GM12873 (cell line): ENCODE measurements around the gene COL20A1.

ENCODE experiments used
- CTCF ChIP-seq: IDR thresholded peaks from 2 replicates; pipeline ENCODE4 v1.5.1; 2012; ENCODE audit warnings: low read depth, mild to moderate bottlenecking, moderate library complexity, low read length, control low read depth; ENCODE audit not compliant: insufficient read depth; ENCODE audit errors: missing control alignments

The COL20A1 gene

GRCh38 chr20:63280929-63281545 lies 11.9 kb upstream of the COL20A1 start:
- peak; percentile 37 for TF ChIP-seq CTCF

DNA sequence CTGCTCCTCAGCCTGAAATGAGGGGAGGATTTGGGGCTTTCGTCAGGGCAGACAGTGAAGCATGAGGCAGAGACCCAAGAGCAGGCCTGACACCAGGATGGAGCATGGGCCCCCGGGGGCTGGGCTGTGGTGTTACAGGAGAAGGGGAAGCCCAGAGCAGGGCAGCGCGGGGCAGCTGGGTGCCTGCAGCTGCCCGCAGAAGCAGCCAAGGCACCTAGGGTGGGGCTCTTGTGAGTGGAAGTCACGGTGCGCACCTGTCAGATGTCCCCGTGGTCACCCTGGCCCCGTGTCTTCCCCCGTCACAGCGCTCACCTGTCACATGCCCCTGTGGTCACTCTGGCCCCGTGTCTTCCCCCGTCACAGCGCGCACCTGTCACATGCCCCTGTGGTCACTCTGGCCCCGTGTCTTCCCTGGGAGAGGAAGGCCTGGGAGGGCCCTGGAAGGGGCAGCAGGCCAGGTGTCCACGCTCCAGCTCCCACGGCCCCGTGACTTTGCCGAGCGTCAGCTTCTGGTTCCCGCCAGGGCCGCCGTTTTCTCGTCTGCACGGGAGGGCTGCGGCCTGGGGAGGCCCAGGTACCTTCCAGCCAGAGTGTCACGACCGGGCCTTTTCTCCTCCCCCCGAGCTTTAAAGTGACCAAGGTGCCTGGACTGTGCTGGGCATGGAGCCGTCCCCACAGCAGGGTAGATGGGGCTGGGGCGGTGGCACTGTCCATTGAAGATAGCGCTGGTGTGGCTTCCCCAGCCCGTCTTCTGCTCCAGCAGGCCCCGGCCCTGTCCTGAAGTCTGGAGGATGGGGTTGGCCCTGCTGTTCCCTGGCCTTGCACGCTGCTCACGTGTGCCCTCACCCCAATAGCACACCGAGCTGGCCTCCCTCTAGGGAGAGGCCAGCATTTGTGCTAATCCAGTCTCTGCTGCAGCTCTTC lies 11.0 kb upstream of the COL20A1 start:
- TF ChIP-seq CTCF: no peak

DNA sequence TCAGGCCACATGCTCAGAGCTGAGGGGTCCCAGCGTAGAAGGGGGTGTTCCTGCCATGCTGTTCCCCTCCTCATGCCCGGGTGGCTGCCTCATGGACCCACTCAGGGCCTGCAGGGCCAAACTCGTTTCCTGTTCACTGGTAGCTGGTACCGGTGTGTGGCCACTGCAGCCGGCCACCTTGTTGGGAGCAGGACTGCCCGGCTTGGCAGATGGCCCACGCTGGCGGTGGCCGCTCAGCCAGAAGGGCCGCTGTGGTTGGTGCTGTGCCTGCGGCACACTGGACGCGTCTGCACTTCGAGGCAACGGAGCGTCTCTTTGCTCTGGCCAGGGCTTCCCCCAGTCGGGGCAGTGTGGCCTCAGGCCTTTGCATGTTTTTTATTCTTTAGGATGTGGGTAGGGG lies 10.0 kb upstream of the COL20A1 start:
- TF ChIP-seq CTCF: no peak

GRCh38 chr20:63283397-63284082 lies 9.4 kb upstream of the COL20A1 start:
- no peak for TF ChIP-seq CTCF

DNA sequence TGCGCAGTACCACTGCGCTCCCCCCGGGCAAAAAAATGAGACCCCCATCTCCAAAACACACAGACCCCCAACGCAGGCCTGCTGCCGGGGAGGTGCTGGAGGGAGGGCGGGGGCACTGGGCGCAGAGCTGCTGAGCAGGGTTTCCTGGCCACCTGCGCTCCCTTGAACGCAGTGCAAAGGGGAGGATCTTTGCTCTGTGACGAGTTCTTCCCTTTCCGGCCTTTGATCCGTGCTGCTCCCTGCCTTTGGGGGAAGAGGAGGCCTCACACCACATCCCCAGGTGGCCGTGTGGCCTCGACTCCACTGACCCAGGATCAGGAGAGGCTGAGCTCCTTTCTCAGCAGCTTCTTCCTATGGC lies 8.9 kb upstream of the COL20A1 start:
- no peak for TF ChIP-seq CTCF

GRCh38 chr20:63284544-63284949 lies 8.4 kb upstream of the COL20A1 start:
- no peak for TF ChIP-seq CTCF

GRCh38 chr20:63284981-63285524 lies 7.9 kb upstream of the COL20A1 start:
- no peak for TF ChIP-seq CTCF
